ENCODE data around the gene ARFGAP2.

The ARFGAP2 gene

GRCh38 chr11:47118958-47119688 lies 57.6 kb downstream of the ARFGAP2 start:
- TF ChIP-seq NFIC (IDR thresholded peaks at IDR 0.05) (peak; percentile 27; the same call in 1 of the 2 replicates), TCF12 (IDR thresholded peaks at IDR 0.05; ENCODE audit: low read depth) (0 out of 2 replicates have a peak, but pooled peaks have one; percentile 32)
- TF ChIP-seq, protein P1, sequence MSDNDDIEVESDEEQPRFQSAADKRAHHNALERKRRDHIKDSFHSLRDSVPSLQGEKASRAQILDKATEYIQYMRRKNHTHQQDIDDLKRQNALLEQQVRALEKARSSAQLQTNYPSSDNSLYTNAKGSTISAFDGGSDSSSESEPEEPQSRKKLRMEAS (IDR thresholded peaks at IDR 0.05): 0 out of 2 replicates have a peak, but pooled peaks have one; percentile 29
